ENCODE data around the gene KCNH2. TPM values are rescaled to one million over a fixed set of nuclear protein-coding genes. Genes with fewer than 3 reads are reported as not detected.

Gene KCNH2
- total RNA-seq, 1 experiment from 2014 or later = 1.5 TPM

DNA sequence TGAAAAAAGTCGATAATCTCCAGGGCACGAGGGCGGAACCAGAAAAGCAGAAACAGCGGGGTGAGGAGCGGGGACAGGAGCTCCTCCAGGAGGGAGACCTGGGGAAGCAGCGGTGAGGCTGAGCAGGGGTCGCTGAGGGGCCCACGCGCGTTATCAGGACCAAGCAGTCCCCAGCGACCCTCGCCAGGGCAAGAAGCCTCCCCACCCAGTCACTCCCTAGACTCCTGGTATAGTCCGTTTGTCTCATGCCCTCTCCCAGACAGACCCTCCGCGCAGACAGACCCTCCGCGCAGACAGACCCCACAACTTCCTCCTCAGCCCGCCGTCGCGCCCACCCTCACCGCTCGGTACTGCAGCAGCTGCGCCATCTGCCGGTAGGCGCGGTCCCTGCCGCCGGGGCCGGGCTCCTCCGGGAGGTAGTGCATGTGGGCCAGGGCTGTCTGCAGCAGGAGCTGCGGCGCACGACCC is 39.9 kb upstream of the KCNH2 start:
- POLR2A ChIA-PET (ENCODE audit: low non-redundant PET) = interaction anchor here (0.5 kb wide), 1 partner anchor 736 kb away, joined by 3 read pairs; no protein-coding TSS in a partner anchor
- BruUV-seq (replicated peaks) = no TSS peak

DNA sequence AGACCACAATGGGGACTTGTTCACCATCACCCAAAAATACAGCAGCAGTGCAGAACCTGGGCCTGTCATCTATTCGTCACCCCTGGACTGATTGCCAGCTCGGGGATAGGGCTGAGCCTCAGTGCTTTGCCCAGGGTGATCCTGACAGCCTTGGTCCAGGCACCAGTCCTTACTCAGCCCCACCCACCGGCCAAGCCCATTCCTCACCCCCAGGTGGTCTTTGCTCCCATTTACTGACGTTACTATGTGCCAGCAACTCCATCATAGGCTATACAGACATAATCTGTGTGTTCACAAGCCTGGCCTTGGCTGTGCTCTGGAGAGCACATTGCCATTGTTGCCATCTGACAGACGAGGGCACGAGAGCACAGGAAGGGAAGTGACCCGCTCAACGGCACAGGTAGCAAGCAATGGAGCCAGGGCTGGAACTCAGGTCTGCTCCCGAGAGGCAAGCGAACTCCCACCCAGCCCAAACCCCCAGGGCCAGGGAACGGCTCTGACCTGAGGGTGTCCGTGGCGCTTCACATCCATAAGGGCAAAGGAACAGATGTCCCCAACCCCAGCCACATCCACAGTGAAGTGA is 39.3 kb upstream of the KCNH2 start:
- Histone ChIP-seq H3K4me1 (ENCODE audit: insufficient read depth, low read length, poor library complexity, severe bottlenecking) (peaks cover 25% of the 10 kb centered on the region), H3K27ac (ENCODE audit: low read depth, low read length, poor library complexity, severe bottlenecking) (no peak overlapping the region), H3K36me3 (ENCODE audit: insufficient read depth, low read length, poor library complexity, severe bottlenecking) (no peaks in the 10 kb centered on the region), H3K27me3 (replicated peaks; ENCODE audit: insufficient read depth, low read depth, low read length, poor library complexity) (peaks cover 6% of the 10 kb centered on the region), H3K9me3 (ENCODE audit: low read depth, low read length, poor library complexity, severe bottlenecking) (no peaks in the 10 kb centered on the region), H3K4me3 (ENCODE audit: low read depth, low read length, poor library complexity, severe bottlenecking) (peak overlapping the region; percentile 36)
- ChIA-PET CTCF (interaction anchor here (0.6 kb wide), 2 partner anchors 54 to 718 kb away, joined by 3 to 4 read pairs; no protein-coding TSS in a partner anchor), POLR2A (ENCODE audit: low non-redundant PET) (interaction anchor here (0.5 kb wide), 1 partner anchor 736 kb away, joined by 3 read pairs; no protein-coding TSS in a partner anchor)
- no peak for TF ChIP-seq EZH2 (IDR thresholded peaks at IDR 0.05; ENCODE audit: borderline replicate concordance, low read depth, low read length, poor library complexity, severe bottlenecking)
- TF ChIP-seq, protein P1, sequence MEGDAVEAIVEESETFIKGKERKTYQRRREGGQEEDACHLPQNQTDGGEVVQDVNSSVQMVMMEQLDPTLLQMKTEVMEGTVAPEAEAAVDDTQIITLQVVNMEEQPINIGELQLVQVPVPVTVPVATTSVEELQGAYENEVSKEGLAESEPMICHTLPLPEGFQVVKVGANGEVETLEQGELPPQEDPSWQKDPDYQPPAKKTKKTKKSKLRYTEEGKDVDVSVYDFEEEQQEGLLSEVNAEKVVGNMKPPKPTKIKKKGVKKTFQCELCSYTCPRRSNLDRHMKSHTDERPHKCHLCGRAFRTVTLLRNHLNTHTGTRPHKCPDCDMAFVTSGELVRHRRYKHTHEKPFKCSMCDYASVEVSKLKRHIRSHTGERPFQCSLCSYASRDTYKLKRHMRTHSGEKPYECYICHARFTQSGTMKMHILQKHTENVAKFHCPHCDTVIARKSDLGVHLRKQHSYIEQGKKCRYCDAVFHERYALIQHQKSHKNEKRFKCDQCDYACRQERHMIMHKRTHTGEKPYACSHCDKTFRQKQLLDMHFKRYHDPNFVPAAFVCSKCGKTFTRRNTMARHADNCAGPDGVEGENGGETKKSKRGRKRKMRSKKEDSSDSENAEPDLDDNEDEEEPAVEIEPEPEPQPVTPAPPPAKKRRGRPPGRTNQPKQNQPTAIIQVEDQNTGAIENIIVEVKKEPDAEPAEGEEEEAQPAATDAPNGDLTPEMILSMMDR (conservative IDR thresholded peaks at IDR 0.05; ENCODE audit: low read depth, low read length) = no peak
- intact Hi-C loops (cut with micrococcal nuclease; ENCODE audit: unreplicated experiment) = no loop called here
- no TSS peak for BruUV-seq (replicated peaks)
- no peak for DNase-seq (ENCODE audit: low spot score)

More for the DNA sequence above, 39.9 kb upstream of the KCNH2 start:
- H3K9me3 ChIP-seq (ENCODE audit: low read depth, low read length, poor library complexity, severe bottlenecking) = no peaks in the 10 kb centered on the region
- H3K27me3 ChIP-seq (replicated peaks; ENCODE audit: insufficient read depth, low read depth, low read length, poor library complexity) = peaks cover 6% of the 10 kb centered on the region
- DNase-seq (ENCODE audit: low spot score) = peak; percentile 78
- TF ChIP-seq EZH2 (IDR thresholded peaks at IDR 0.05; ENCODE audit: borderline replicate concordance, low read depth, low read length, poor library complexity, severe bottlenecking) = no peak
- TF ChIP-seq, protein P1 (conservative IDR thresholded peaks at IDR 0.05; ENCODE audit: low read depth, low read length) = peak; percentile 100
- CTCF ChIA-PET = interaction anchor here (0.5 to 1.4 kb wide), 6 partner anchors 10 to 719 kb away, joined by 3 to 7 read pairs (median 4); partner anchors contain the start of gene ABCB8
- peaks cover 19% of the 10 kb centered on the region for H3K4me1 ChIP-seq (ENCODE audit: insufficient read depth, low read length, poor library complexity, severe bottlenecking)
- no peaks in the 10 kb centered on the region for H3K36me3 ChIP-seq (ENCODE audit: insufficient read depth, low read length, poor library complexity, severe bottlenecking)
- no peak overlapping the region for H3K27ac ChIP-seq (ENCODE audit: low read depth, low read length, poor library complexity, severe bottlenecking)
- intact Hi-C loops (cut with micrococcal nuclease; ENCODE audit: unreplicated experiment) = no loop called here
- H3K4me3 ChIP-seq (ENCODE audit: low read depth, low read length, poor library complexity, severe bottlenecking) = peak overlapping the region; percentile 36

DNA sequence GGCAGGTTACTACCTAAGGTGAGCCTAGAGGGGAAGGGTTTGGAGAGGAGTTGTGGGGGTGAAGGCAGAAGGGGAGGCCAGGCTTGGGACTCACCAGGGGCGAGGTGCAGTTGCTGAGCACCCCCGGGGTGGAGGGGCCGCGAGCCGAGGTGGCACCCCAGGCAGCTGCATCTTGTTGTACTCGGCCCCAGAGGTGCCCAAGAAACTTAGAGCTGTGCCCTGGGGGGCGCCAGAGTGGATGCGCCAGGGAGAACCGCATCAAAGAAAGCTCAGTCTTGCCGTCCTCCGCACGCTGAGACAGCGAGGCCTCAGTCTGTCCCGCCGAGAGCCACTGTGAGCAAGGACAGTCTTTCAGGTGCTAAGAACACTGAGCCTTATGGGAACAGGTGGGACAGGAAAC is 38.8 kb upstream of the KCNH2 start:
- H3K9me3 ChIP-seq (ENCODE audit: low read depth, low read length, poor library complexity, severe bottlenecking) = no peaks in the 10 kb centered on the region
- no peak for DNase-seq (ENCODE audit: low spot score)
- H3K4me3 ChIP-seq (ENCODE audit: low read depth, low read length, poor library complexity, severe bottlenecking) = no peak overlapping the region
- ChIA-PET POLR2A (ENCODE audit: low non-redundant PET) (no interaction called here), CTCF (no interaction called here)
- H3K27me3 ChIP-seq (replicated peaks; ENCODE audit: insufficient read depth, low read depth, low read length, poor library complexity) = peaks cover 6% of the 10 kb centered on the region
- no TSS peak for BruUV-seq (replicated peaks)
- no peak overlapping the region for H3K27ac ChIP-seq (ENCODE audit: low read depth, low read length, poor library complexity, severe bottlenecking)
- H3K4me1 ChIP-seq (ENCODE audit: insufficient read depth, low read length, poor library complexity, severe bottlenecking) = peaks cover 28% of the 10 kb centered on the region
- intact Hi-C loops (cut with micrococcal nuclease; ENCODE audit: unreplicated experiment) = no loop called here
- no peak for TF ChIP-seq EZH2 (IDR thresholded peaks at IDR 0.05; ENCODE audit: borderline replicate concordance, low read depth, low read length, poor library complexity, severe bottlenecking)
- TF ChIP-seq, protein P1 (conservative IDR thresholded peaks at IDR 0.05; ENCODE audit: low read depth, low read length) = no peak
- H3K36me3 ChIP-seq (ENCODE audit: insufficient read depth, low read length, poor library complexity, severe bottlenecking) = no peaks in the 10 kb centered on the region
